H1 (cell line): ENCODE measurements around the gene NDUFB6. TPM values are rescaled to one million over a fixed set of nuclear protein-coding genes. Genes with fewer than 3 reads are reported as not detected.

Experiments used
- BCL11A ChIP-seq, 2 experiments: IDR thresholded peaks; one replicate each; pipeline ENCODE4 v1.6.1; 2011; ENCODE audit warnings: low read depth in 2 of 2, low read length in 2 of 2, mild to moderate bottlenecking in 2 of 2
- CHD1 ChIP-seq: IDR thresholded peaks from 2 replicates; pipeline ENCODE4 v1.6.1; 2012; ENCODE audit warnings: low read depth, low read length, improper control_type of control experiment
- CHD2 ChIP-seq: IDR thresholded peaks from 2 replicates; pipeline ENCODE4 v1.6.1; 2012; ENCODE audit warnings: low read length, improper control_type of control experiment
- EGR1 ChIP-seq: IDR thresholded peaks from 2 replicates; pipeline ENCODE4 v1.6.1; 2011; ENCODE audit warnings: low read depth, low read length, borderline replicate concordance
- EP300 ChIP-seq, 2 experiments: IDR thresholded peaks; 1 replicate in 1 of 2; 2 replicates in 1 of 2; pipeline ENCODE4 v1.6.1; 2011 to 2012; ENCODE audit warnings: low read depth in 2 of 2, low read length in 2 of 2, mild to moderate bottlenecking in 2 of 2, borderline replicate concordance in 1 of 2, inconsistent platforms in 1 of 2, moderate library complexity in 1 of 2
- HDAC6 ChIP-seq: IDR thresholded peaks from one replicate; pipeline ENCODE4 v1.7.1; 2012; ENCODE audit warnings: low read depth, mild to moderate bottlenecking, inconsistent platforms, low read length, moderate library complexity
- JUN ChIP-seq: IDR thresholded peaks from 2 replicates; pipeline ENCODE4 v1.6.1; 2011; ENCODE audit warnings: low read depth, mild to moderate bottlenecking, improper control_type of control experiment, low read length
- JUND ChIP-seq: IDR thresholded peaks from 2 replicates; pipeline ENCODE4 v1.6.1; 2011; ENCODE audit warnings: mild to moderate bottlenecking, improper control_type of control experiment, low read length
- RAD21 ChIP-seq, 2 experiments: IDR thresholded peaks in 1 of 2; conservative IDR thresholded peaks in 1 of 2; 2 replicates each; pipeline ENCODE4 v1.6.1; 2011; ENCODE audit warnings: low read depth in 2 of 2, low read length in 2 of 2, improper control_type of control experiment in 1 of 2, inconsistent platforms in 1 of 2, mild to moderate bottlenecking in 1 of 2, moderate library complexity in 1 of 2
- RBBP5 ChIP-seq: IDR thresholded peaks from 2 replicates; pipeline ENCODE4 v1.7.1; 2012; ENCODE audit warnings: low read depth, mild to moderate bottlenecking, inconsistent platforms, low read length, moderate library complexity, borderline replicate concordance
- RFX5 ChIP-seq: IDR thresholded peaks from 2 replicates; pipeline ENCODE4 v1.6.1; 2011; ENCODE audit warnings: low read depth, low read length, improper control_type of control experiment, borderline replicate concordance
- SAP30 ChIP-seq: fragments of 300-600 bp; sonication (generic); IDR thresholded peaks from 2 replicates; pipeline ENCODE4 v1.7.1; 2012; ENCODE audit warnings: low read length, moderate library complexity, mild to moderate bottlenecking, inconsistent platforms; ENCODE audit not compliant: insufficient read depth, insufficient replicate concordance
- SIN3A ChIP-seq, 2 experiments: IDR thresholded peaks in 1 of 2; conservative IDR thresholded peaks in 1 of 2; 2 replicates each; pipeline ENCODE4 v1.6.1; 2011 to 2012; ENCODE audit warnings: low read length in 2 of 2, improper control_type of control experiment in 1 of 2, low read depth in 1 of 2, mild to moderate bottlenecking in 1 of 2
- SP2 ChIP-seq: IDR thresholded peaks from 2 replicates; pipeline ENCODE4 v1.6.1; 2012; ENCODE audit warnings: mild to moderate bottlenecking, low read length, inconsistent platforms
- SRF ChIP-seq: IDR thresholded peaks from 2 replicates; pipeline ENCODE4 v1.6.1; 2011; ENCODE audit warnings: mild to moderate bottlenecking, low read depth, low read length, moderate library complexity
- TCF12 ChIP-seq: IDR thresholded peaks from 2 replicates; pipeline ENCODE4 v1.6.1; 2011; ENCODE audit warnings: low read depth, mild to moderate bottlenecking, low read length
- TEAD4 ChIP-seq: IDR thresholded peaks from 2 replicates; pipeline ENCODE4 v1.6.1; 2012; ENCODE audit warnings: low read depth, low read length, inconsistent platforms, mixed read lengths
- polyA plus RNA-seq, 7 experiments: library from polyadenylated mRNA; depleted of rRNA in 3 of 7; stranded (reverse) in 5 of 7; unstranded in 2 of 7; fragments of >200 nt in 5 of 7; fragments of 200-250 nt in 2 of 7; gene quantifications; 1 replicate in 5 of 7; 2 replicates in 1 of 7; 4 replicates in 1 of 7; pipeline versions ENCODE4 v1.2.1 to v1.2.3, GENCODE V29; 2011 to 2013; ENCODE audit warnings: missing spikeins in 2 of 7, mixed read lengths in 2 of 7
- total RNA-seq: library from RNA; stranded (reverse); fragmentation: NEBNext Ultra II Directional; extraction: Animal tissue kit (Norgen Biotek cat#: 25700); gene quantifications from 2 replicates; pipeline ENCODE4 v1.2.1, GENCODE V29; 2021
- TF ChIP-seq, protein P1 (sequence below): IDR thresholded peaks from 2 replicates; pipeline ENCODE4 v1.6.1; 2011; ENCODE audit warnings: low read depth, mild to moderate bottlenecking, low read length; ENCODE audit not compliant: insufficient read depth
- TF ChIP-seq, protein P2 (sequence below): IDR thresholded peaks from 2 replicates; pipeline ENCODE4 v1.6.1; 2012; ENCODE audit warnings: low read length, inconsistent platforms
- TF ChIP-seq, protein P3 (sequence below): IDR thresholded peaks from 2 replicates; pipeline ENCODE4 v1.6.1; 2012; ENCODE audit warnings: inconsistent platforms

NDUFB6 gene
- total and polyA plus RNA-seq, 2 of the 8 experiments (the other 6 are each of a cell fraction or from before 2014, with no cell fraction given): 55.8 to 61.4 TPM

DNA sequence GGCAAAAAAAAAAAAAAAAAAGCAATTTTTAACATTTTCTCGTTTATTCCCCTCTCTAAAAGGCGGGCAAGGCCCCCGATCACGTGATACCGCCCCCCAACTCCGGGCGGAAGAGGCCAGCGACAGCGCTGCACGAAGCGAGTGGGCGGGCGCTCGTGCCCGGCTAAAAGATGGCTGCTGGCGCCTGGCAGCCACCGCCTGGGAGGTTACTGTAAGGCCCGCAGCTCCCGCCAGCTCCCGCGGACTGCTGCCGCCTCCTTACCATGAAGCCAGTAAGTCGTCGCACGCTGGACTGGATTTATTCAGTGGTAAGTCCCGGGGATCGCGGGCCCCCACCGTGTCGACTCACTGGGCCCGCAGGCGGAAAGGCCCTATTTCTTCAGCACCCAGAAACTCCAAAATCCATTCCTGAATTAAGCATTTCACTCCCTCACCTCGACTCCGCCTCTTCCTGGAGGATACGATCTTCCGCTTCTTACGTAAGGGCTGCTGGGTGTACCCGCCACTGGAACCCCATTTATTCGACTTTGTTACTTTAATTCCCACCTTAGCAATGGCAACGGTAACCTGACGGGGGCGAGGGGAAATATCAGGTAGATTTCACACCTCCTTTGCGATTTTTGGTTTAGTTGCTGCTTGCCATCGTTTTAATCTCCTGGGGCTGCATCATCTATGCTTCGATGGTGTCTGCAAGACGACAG lies 20.6 kb downstream of the NDUFB6 start, which contains the start of the genes SMIM27 and TOPORS (continued):
- TF ChIP-seq JUND: 0 out of 2 replicates have a peak, but pooled peaks have one; percentile 8
- TF ChIP-seq JUN: no peak
- TF ChIP-seq SAP30: peak; percentile 12
- TF ChIP-seq, protein P1, sequence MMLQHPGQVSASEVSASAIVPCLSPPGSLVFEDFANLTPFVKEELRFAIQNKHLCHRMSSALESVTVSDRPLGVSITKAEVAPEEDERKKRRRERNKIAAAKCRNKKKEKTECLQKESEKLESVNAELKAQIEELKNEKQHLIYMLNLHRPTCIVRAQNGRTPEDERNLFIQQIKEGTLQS: peak; percentile 73
- no peak for TF ChIP-seq RAD21 (IDR thresholded peaks at IDR 0.05 in 1 of 2, conservative IDR thresholded peaks at IDR 0.05 in 1 of 2; ENCODE audit: low read depth in 2 of 2, low read length in 2 of 2)
- TF ChIP-seq, protein P2, sequence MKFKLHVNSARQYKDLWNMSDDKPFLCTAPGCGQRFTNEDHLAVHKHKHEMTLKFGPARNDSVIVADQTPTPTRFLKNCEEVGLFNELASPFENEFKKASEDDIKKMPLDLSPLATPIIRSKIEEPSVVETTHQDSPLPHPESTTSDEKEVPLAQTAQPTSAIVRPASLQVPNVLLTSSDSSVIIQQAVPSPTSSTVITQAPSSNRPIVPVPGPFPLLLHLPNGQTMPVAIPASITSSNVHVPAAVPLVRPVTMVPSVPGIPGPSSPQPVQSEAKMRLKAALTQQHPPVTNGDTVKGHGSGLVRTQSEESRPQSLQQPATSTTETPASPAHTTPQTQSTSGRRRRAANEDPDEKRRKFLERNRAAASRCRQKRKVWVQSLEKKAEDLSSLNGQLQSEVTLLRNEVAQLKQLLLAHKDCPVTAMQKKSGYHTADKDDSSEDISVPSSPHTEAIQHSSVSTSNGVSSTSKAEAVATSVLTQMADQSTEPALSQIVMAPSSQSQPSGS: no peak
- no peak for TF ChIP-seq HDAC6
- no peak; the same call in 1 of the 2 replicates for TF ChIP-seq CHD1
- peak; percentile 85; a peak in 1 of 4 replicates for TF ChIP-seq SIN3A (conservative IDR thresholded peaks at IDR 0.05 in 1 of 2, IDR thresholded peaks at IDR 0.05 in 1 of 2; ENCODE audit: low read depth in 1 of 2, low read length in 2 of 2)
- TF ChIP-seq CHD2: no peak; the same call in 1 of the 2 replicates
- TF ChIP-seq TCF12: 0 out of 2 replicates have a peak, but pooled peaks have one; percentile 61
- TF ChIP-seq EGR1: peak; percentile 99
- 0 out of 2 replicates have a peak, but pooled peaks have one; percentile 5 for TF ChIP-seq SRF
- no peak for TF ChIP-seq RFX5
- no peak for TF ChIP-seq RBBP5
- TF ChIP-seq, protein P3, sequence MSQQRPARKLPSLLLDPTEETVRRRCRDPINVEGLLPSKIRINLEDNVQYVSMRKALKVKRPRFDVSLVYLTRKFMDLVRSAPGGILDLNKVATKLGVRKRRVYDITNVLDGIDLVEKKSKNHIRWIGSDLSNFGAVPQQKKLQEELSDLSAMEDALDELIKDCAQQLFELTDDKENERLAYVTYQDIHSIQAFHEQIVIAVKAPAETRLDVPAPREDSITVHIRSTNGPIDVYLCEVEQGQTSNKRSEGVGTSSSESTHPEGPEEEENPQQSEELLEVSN: 0 out of 2 replicates have a peak, but pooled peaks have one; percentile 11
- TF ChIP-seq SP2: no peak; the same call in 1 of the 2 replicates
- no peak; a peak in 1 of 3 replicates for TF ChIP-seq EP300 (IDR thresholded peaks at IDR 0.05; ENCODE audit: borderline replicate concordance in 1 of 2, low read depth in 2 of 2, low read length in 2 of 2)
- TF ChIP-seq BCL11A (IDR thresholded peaks at IDR 0.05; ENCODE audit: low read depth in 2 of 2, low read length in 2 of 2): no peak
- no peak for TF ChIP-seq TEAD4
